T47D (cell line): ENCODE measurements around the gene MLN.

ENCODE experiments used
- DNase-seq, 2 experiments: peaks; one replicate each; pipeline versions ENCODE4 v3.0.0 to v3.0.0-alpha.2; 2011 to 2012; ENCODE audit warnings: low read depth in 1 of 2, low spot score in 1 of 2
- JUND ChIP-seq: IDR thresholded peaks from 2 replicates; pipeline ENCODE4 v1.6.1; 2012; ENCODE audit warnings: low read depth
- in situ Hi-C: cut with HindIII; loops from 2 replicates; pipeline ENCODE4 v1.10.0; 2016; ENCODE audit warnings: low sequenced_read_pairs, low pct_unique_long_range_greater_than_20kb

The MLN gene

DNA sequence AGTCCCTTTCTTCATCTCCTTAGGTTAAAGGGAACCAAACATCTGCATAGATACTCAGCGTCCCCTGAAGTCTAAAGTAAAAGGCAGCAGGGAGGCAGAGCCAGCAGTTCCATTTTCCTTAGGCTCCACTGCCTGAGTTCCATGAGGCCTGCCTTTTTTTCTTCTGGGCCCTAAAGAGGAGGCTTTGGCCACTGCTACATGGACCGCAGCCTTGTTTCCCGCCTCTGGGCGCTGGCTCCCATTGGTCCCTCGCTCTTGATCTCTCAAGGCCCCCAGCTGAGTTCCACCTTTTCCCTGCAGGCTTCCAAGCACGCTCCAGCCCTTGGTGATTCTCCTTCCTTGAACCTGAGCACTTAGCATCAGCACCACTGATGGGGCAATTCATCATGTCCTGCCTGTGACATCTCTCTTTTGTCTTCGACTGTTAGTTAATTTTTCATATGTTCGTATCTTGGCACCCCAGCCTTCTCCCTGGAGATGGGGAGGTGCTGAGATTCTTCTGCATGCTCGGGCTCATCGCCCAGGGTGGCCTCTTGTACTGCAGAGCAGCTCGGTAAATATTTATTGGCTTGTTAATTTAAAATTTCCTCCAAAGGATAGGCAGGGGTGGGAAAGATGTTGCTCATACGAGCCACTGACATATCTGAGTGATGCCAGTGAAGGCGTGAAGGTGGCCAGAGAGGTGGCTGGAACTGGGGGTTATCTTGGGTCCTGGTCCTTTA is 3.4 kb downstream of the MLN start:
- DNase-seq: no peak
- in situ Hi-C loops: no loop called here
- TF ChIP-seq JUND: no peak

DNA sequence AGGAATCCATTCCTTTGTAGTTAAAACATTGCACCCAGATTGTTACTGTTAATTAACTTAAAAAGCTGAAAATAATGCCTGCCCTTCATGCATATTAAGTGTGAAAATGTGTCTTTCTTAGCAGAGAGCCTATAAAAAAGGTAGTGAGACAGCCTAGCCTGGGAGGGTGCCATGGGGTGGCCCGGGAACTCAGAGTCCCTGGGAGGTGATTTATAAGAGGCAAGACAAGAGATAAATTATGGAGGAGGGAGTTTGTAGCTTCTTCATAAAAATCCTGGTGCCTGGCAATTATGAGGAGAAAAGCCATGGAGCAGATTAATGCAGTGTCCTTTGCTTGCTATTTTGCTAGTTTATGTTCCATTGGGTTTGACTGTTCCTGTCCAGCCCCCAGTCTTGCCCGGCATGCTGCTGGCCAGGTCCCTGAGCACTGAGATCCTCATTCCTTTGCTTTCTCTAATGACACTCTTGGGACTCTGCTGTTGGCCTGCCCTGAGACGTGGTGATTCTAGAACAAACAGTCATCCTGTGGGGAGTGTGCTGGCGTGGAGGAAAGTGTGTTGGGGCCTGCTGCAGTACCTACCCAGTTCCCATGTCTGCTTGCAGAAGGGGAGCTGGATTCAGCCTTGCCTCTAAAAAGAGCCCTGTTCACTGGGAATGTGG is 4.2 kb downstream of the MLN start:
- no peak for DNase-seq

DNA sequence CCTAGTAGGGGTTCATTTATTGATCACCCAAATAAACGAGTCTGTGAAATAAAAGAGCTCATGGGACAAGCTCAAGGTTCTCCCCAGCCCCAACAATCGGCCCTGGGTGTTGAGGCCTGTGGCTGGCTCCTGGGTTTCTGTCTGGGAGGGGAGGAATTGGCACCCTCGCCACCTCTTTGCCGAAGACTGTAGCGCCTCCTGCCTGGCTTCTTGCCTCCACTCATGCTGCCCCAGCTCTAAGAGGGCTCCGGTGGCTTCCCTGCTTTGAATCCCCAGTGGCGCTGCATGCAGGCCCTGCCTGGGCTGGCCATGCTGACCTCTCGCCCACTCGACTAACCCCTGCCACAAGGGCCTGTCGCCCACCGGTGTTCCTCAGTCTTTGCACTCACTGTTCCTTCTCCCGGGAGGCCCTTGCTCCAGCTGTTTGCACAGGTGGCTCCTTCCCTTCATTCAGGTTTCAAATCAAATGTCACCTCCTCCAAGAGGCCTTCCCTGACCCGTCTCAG is 5.4 kb downstream of the MLN start:
- DNase-seq: no peak
- TF ChIP-seq JUND: no peak
- in situ Hi-C loops: no loop called here

More for the DNA sequence above, 4.2 kb downstream of the MLN start:
- TF ChIP-seq JUND: no peak
- in situ Hi-C loops: no loop called here

DNA sequence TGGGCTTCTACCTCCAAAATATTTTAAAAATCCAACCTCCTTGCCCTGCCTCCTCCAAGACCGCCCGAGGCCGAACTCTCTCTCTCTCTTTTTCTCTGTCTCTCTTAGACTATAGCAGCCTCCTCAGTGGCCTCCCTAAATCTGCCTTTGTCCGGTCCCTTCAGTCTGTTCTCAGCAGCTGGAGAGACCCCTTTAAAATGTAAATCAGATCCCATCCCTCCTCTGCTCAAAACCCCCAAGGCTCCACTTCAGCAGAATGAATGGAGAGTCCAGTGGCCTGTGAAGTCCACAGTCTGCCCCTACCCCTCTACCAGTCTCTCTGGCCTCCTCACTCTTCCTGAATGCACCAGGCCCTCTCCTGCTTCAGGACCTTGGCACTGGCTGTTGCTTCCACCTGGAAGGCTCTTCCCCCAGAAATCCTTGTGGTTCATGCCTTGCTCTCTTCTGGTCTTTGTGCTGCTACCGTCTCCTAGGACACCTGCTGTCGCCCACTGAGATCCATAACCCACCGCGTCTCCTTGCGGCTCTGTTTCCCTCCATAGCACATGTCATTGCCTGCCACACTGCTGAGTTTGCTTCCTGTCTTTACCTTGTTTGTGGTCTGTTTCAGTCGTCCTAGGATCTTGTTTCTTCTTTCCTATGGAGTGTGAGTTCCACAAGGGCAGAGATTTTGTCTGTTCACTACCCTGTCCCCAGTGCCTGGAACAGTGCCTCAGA is 6.0 kb downstream of the MLN start:
- no peak for TF ChIP-seq JUND
- in situ Hi-C loops: no loop called here
- no peak for DNase-seq

DNA sequence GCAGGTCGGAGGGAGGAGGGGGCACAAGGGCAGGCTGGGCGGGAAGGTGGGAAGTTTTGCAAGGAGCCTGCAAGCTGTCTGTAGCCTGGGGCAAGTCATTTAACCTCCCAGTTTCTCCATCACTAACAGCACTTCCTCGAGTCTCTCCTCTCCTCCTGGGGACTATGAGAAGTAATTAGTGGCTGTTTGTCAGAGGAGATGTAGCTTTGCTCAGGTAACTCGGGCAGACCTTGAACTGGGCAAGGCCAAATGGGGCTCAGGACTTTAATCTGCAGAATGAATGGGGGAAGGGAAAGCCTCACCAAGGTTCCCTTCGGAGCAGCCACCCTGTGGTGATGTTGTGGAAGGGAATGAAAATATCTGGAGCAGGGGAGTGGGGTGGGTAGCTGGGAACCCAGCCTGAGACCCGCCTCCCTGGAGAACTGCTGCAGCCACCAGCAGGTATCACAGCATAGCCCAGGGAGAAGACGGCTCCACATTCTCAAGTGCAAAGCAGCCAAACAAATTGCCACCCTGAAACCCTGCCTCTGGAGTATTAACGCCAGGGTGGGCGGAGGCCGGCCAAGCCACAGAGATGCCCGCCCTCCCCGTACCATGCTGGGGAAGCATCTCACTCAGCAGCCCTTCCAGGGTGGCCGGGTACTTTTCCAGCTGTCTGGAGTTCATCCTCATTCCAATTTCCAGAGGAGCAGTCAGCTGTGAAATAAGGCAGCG is 8.7 kb downstream of the MLN start:
- no peak for TF ChIP-seq JUND
- in situ Hi-C loops: no loop called here
- DNase-seq: peak in 1 of 2 experiments; percentile 28

DNA sequence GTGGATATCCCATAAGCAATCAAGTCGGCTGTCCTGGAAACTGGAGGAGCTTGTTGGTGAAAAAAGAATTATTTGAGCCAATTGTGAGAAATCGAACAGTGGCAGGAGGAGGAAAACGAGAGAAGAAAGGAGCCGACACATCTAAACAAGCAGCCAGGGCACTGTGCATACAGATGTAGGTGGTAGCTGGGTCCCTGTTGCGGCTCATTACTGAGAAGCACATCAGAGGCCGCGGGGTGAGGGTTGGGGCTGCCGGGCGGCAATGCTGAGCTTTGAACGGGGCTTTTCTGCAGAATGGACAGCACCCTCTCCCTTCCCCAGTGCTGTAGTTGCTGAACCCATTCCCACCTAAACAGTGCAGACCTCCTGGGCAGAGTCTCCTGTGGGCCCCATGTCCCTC is 10.8 kb downstream of the MLN start:
- TF ChIP-seq JUND: no peak
- in situ Hi-C loops: no loop called here
- no peak for DNase-seq

DNA sequence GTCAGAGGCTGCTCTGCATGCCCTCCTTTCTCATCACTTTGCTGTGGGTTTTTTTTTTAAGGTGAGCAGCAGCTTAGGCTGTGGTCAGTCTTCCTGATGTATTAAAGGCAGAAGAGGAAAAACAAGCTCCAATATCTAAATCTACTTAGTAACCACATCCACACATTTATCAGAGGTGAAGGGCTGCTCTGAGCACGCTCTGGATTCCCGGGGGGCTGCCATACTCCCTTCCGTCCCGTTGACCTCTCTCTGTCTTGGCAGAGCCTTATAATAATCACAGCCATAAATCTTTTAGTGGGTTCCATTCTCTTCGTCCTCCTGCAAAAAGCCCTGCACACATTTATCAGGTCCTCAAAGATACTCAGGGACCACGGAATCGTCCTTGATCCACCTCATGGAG is 12.2 kb downstream of the MLN start:
- no peak for TF ChIP-seq JUND

DNA sequence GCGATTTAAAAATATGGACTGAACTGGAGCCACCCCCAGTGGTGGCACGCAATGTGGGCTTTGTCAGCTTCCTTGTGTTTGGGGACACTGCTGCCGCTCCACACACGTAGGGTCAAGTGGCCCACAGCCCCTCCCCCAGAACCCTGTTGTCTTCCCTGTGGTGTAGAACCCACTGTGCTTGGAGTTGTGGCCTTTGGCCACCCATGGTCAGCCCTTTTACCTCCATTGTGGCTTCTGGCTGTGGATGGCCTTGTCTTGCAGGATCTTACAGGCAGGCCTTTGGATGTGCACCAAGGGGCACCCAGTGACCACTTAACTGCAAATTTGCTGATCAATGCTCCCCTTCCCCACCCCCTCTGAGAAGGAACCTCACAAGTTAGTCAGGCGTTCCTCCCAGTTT is 12.9 kb downstream of the MLN start:
- no peak for TF ChIP-seq JUND
- in situ Hi-C loops: no loop called here
- DNase-seq: no peak

More for the DNA sequence above, 12.2 kb downstream of the MLN start:
- in situ Hi-C loops: no loop called here
- DNase-seq: no peak

DNA sequence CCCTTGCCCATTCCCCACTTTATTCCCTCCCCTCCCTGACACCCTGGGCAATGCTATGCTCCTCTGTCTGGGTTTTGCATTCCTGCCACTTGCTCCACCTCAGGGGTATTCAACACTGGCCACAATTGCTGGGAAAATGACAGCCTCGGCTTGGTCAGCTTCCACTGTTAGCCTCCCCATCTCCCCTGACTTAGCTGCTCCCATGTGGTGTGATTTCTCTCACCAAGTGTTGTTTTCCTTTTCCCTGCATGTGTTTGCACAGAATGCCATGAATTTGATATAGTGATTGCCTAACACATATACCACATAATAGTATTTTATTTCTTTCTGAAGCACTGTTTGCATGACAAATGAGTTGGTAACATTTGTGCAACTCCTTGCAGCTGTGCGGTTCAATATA is 13.4 kb downstream of the MLN start:
- TF ChIP-seq JUND: no peak
- DNase-seq: no peak

DNA sequence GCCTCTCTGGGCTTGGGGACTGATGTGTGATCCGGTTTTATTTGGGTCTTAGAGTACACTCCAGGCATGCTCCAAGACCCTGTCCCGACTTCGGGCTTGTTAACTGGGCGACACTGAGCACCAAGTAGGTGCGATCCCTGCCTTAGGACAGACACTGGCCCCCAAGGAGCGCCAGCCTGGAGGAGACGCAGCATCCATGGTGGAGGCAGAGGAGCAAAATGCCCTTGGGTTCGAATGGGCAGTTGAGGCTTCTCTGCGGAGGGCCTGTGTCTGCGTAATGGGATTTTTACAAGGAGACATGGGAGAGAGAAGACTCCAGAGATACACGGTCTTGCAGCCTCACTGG is 14.3 kb downstream of the MLN start:
- TF ChIP-seq JUND: no peak
- in situ Hi-C loops: no loop called here
- DNase-seq: no peak

More for the DNA sequence above, 13.4 kb downstream of the MLN start:
- in situ Hi-C loops: no loop called here

DNA sequence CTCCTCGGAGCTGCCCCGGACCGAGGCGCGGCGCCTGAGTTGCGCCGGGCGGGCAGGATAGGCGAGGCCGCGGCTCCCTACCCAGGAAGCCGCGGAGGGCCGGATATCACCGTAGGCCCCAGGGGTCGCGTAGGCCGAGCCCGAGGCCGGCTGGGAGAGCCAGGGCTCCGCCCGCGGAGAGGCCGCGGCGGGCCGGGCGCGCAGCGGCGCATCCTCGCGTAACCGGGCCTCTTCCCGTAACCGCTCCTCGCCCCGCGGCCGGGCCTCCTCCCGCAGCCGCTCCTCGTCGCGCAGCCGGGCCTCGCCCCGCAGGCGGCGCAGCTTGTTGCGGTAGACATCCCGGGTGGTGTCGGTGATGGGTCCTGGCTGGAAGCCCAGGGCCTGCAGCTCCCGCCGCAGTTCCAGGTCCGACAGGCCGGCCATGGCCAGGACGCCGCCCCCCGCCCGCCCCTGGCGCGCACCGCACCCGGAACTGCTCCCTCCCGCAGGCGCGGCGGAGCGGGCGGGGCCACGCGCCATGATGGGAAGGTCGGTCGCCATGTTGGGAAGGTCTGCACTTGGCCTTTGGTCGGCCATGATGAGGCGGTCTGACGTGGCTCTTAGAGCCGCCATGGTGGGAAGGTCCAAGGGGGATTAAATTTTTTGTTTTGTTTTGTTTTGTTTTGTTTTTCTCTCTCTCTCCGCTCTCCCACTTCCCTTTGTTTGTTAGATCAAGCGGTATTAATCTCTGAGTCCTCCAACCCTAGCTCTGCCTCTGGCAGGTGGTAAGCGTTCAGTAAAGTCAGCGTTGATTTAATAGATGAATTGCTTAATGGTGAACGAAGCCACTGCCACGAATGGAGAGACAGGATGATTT is 14.9 kb downstream of the MLN start, which contains the start of gene LEMD2:
LEMD2 (minus strand) TSS at position 437 of the 856 bp plus-strand sequence; CDS start at position 423, 14 bp downstream.
- in situ Hi-C loops: no loop called here
- peak; percentile 90 to 95 for DNase-seq
- no peak for TF ChIP-seq JUND
